Prostate gland (tissue), 2 donors: ENCODE data around the gene TLR4. TPM values are rescaled to one million over a fixed set of nuclear protein-coding genes. Genes with fewer than 3 reads are reported as not detected.

Experiments
- DNase-seq: peaks from one replicate; pipeline ENCODE4 v3.0.0-alpha.2; 2019; ENCODE audit warnings: low spot score
- H3K27ac ChIP-seq, 2 donors: fragments of 200-600 bp; sonication (generic); 2 replicates each; pipeline ENCODE4 v1.5.1; 2017 to 2019
- H3K27me3 ChIP-seq: fragments of 200-600 bp; sonication (generic); replicated peaks from 2 replicates; pipeline ENCODE4 v1.5.1; 2019; ENCODE audit not compliant: insufficient read depth
- H3K36me3 ChIP-seq, 2 donors: fragments of 200-600 bp; sonication (generic); 1 replicate in 1 of 2; 2 replicates in 1 of 2; pipeline versions ENCODE4 v1.5.1 to v1.8.1; 2017 to 2019
- H3K4me1 ChIP-seq: fragments of 200-600 bp; sonication (generic); replicated peaks from 2 replicates; pipeline ENCODE4 v1.5.1; 2019
- H3K4me3 ChIP-seq, 2 donors: fragments of 200-600 bp; sonication (generic); 2 replicates each; pipeline ENCODE4 v1.5.1; 2017 to 2019
- H3K9me3 ChIP-seq: fragments of 200-600 bp; sonication (generic); 2 replicates; pipeline ENCODE4 v1.5.1; 2017
- CTCF ChIP-seq, 4 experiments: fragments of 200-600 bp in 2 of 4; fragments of 450-650 bp in 2 of 4; sonication (generic) in 2 of 4; IDR thresholded peaks; 1 replicate in 3 of 4; 2 replicates in 1 of 4; pipeline ENCODE4 v1.5.1; 2016 to 2019; ENCODE audit warnings: antibody characterized with exemption in 4 of 4, mild to moderate bottlenecking in 2 of 4, moderate library complexity in 2 of 4
- POLR2A ChIP-seq: fragments of 450-650 bp; IDR thresholded peaks from one replicate; pipeline ENCODE4 v1.6.1; 2016; ENCODE audit warnings: antibody characterized with exemption, mild to moderate bottlenecking
- POLR2AphosphoS5 ChIP-seq: sonication (generic); formaldehyde crosslinking; IDR thresholded peaks from one replicate; pipeline ENCODE4 v1.6.1; 2017; ENCODE audit warnings: antibody characterized with exemption
- WGBS: methylation state at CpG from one replicate; pipeline ENCODE4 v1.1.5; 2018; 5-methylcytosine and 5-hydroxymethylcytosine counted together
- intact Hi-C: fragments of 100-400 bp; cut with DNase I; formaldehyde crosslinking; loops from one replicate; pipeline ENCODE4 v1.14.2; 2022
- total RNA-seq, 2 donors: library from RNA; depleted of rRNA; stranded (reverse); fragments of >200 nt; gene quantifications; one replicate each; pipeline ENCODE4 v1.1.0, GENCODE V29; 2016

TLR4 gene
- total RNA-seq, 2 donors from 2014 or later, result 4.7 to 9.7 TPM

- Histone ChIP-seq H3K4me1 (no peaks in the 10 kb centered on the region), H3K36me3 (no peaks in the 10 kb centered on the region), H3K4me3 (no peak overlapping the region), H3K27ac (no peak overlapping the region), H3K9me3 (no peaks in the 10 kb centered on the region), H3K27me3 (no peaks in the 10 kb centered on the region)
- WGBS, result 83% methylated on average over 2 of the region's 2 CpGs
- intact Hi-C loops, result no loop called here
- no peak for TF ChIP-seq CTCF (IDR thresholded peaks at IDR 0.05)
- no peak for TF ChIP-seq POLR2AphosphoS5
- TF ChIP-seq POLR2A, result no peak
- DNase-seq, result no peak
These were observed 22.3 kb upstream of the TLR4 start for GRCh38 chr9:117681888-117682287.

GRCh38 chr9:117682955-117683710 is 21.1 kb upstream of the TLR4 start:
- 59% methylated on average over 3 of the region's 3 CpGs for WGBS
- DNase-seq, result no peak
- Histone ChIP-seq H3K36me3 (no peaks in the 10 kb centered on the region), H3K27ac (no peak overlapping the region), H3K4me3 (no peak overlapping the region), H3K27me3 (no peaks in the 10 kb centered on the region), H3K4me1 (no peaks in the 10 kb centered on the region), H3K9me3 (no peaks in the 10 kb centered on the region)
- TF ChIP-seq POLR2AphosphoS5 (no peak), POLR2A (no peak), CTCF (IDR thresholded peaks at IDR 0.05) (no peak)
- intact Hi-C loops, result no loop called here

GRCh38 chr9:117687532-117687931 is 16.7 kb upstream of the TLR4 start:
- TF ChIP-seq POLR2A (no peak), POLR2AphosphoS5 (no peak), CTCF (IDR thresholded peaks at IDR 0.05) (no peak)
- DNase-seq, result no peak
- Histone ChIP-seq H3K27me3 (no peaks in the 10 kb centered on the region), H3K4me1 (no peaks in the 10 kb centered on the region), H3K9me3 (no peaks in the 10 kb centered on the region), H3K4me3 (no peak overlapping the region), H3K27ac (no peak overlapping the region), H3K36me3 (no peaks in the 10 kb centered on the region)
- WGBS, result 38% methylated on average over 2 of the region's 2 CpGs
- intact Hi-C loops, result no loop called here

GRCh38 chr9:117691367-117691766 is 12.8 kb upstream of the TLR4 start:
- Histone ChIP-seq H3K4me1 (no peaks in the 10 kb centered on the region), H3K27ac (no peak overlapping the region), H3K4me3 (no peak overlapping the region), H3K36me3 (no peaks in the 10 kb centered on the region), H3K27me3 (no peaks in the 10 kb centered on the region), H3K9me3 (no peaks in the 10 kb centered on the region)
- no peak for DNase-seq
- no peak for TF ChIP-seq POLR2AphosphoS5
- no peak for TF ChIP-seq CTCF (IDR thresholded peaks at IDR 0.05)
- TF ChIP-seq POLR2A, result no peak
- intact Hi-C loops, result no loop called here

GRCh38 chr9:117696154-117696553 is 8.0 kb upstream of the TLR4 start:
- Histone ChIP-seq H3K9me3 (no peaks in the 10 kb centered on the region), H3K4me3 (no peak overlapping the region), H3K27me3 (no peaks in the 10 kb centered on the region), H3K4me1 (no peaks in the 10 kb centered on the region), H3K27ac (no peak overlapping the region), H3K36me3 (no peaks in the 10 kb centered on the region)
- DNase-seq, result no peak
- intact Hi-C loops, result no loop called here
- WGBS, result 92% methylated on average over 2 of the region's 2 CpGs
- no peak for TF ChIP-seq CTCF (IDR thresholded peaks at IDR 0.05)
- no peak for TF ChIP-seq POLR2AphosphoS5
- no peak for TF ChIP-seq POLR2A
